GM12892 (cell line): ENCODE measurements around the gene TOR4A.

Experiments used
- POLR2A ChIP-seq: IDR thresholded peaks from 2 replicates; pipeline ENCODE4 v1.6.1; 2011; ENCODE audit warnings: low read depth, low read length, control low read depth
- POLR2AphosphoS5 ChIP-seq: IDR thresholded peaks from 2 replicates; pipeline ENCODE4 v1.6.1; 2011; ENCODE audit warnings: low read depth, low read length, control low read depth

GRCh38 chr9:137295238-137295811 is 17.8 kb downstream of the TOR4A start:
- TF ChIP-seq POLR2A (no peak), POLR2AphosphoS5 (no peak)
